ENCODE results near the gene SDCCAG8. TPM values are rescaled to one million over a fixed set of nuclear protein-coding genes. Genes with fewer than 3 reads are reported as not detected.

The SDCCAG8 gene
- total RNA-seq, 4 donors from 2014 or later, result 30.2 to 46.4 (median 36.7) TPM

GRCh38 chr1:243513726-243514491, 258.1 kb downstream of the SDCCAG8 start:
- TF ChIP-seq POLR2A (IDR thresholded peaks at IDR 0.05) (no peak), POLR2AphosphoS5 (IDR thresholded peaks at IDR 0.05) (no peak), EP300 (IDR thresholded peaks at IDR 0.05) (no peak), CTCF (IDR thresholded peaks at IDR 0.05) (no peak)
- Histone ChIP-seq H3K9me3 (peaks cover 0 to 10% (median 0%) of the 10 kb centered on the region in 3 donors), H3K27ac (no peak overlapping the region), H3K4me1 (peaks cover 0 to 13% (median 0%) of the 10 kb centered on the region in 3 donors), H3K27me3 (no peaks in the 10 kb centered on the region), H3K36me3 (peaks cover 5 to 45% of the 10 kb centered on the region in 2 donors), H3K4me3 (no peak overlapping the region)
- 56 to 59% methylated on average over 6 of the region's 7 CpGs for WGBS, 2 donors (ENCODE audit: low coverage in 1 of 2)
- ATAC-seq, result no peak

GRCh38 chr1:243514927-243515326, 259.1 kb downstream of the SDCCAG8 start:
- no peak overlapping the region for H3K27ac ChIP-seq
- ATAC-seq, result no peak
- H3K27me3 ChIP-seq, result no peaks in the 10 kb centered on the region
- peaks cover 5 to 34% of the 10 kb centered on the region in 2 donors for H3K36me3 ChIP-seq
- H3K4me1 ChIP-seq, result peaks cover 0 to 13% (median 0%) of the 10 kb centered on the region in 3 donors
- H3K9me3 ChIP-seq, result peaks cover 0 to 10% (median 0%) of the 10 kb centered on the region in 3 donors
- TF ChIP-seq EP300 (IDR thresholded peaks at IDR 0.05) (no peak), POLR2AphosphoS5 (IDR thresholded peaks at IDR 0.05) (no peak), CTCF (IDR thresholded peaks at IDR 0.05) (no peak), POLR2A (IDR thresholded peaks at IDR 0.05) (no peak)
- H3K4me3 ChIP-seq, result no peak overlapping the region
- 85 to 100% methylated on average over 1 of the region's 1 CpG for WGBS, 2 donors (ENCODE audit: low coverage in 1 of 2)

GRCh38 chr1:243520831-243521230, 265.0 kb downstream of the SDCCAG8 start:
- Histone ChIP-seq H3K27me3 (no peaks in the 10 kb centered on the region), H3K36me3 (peaks cover 0 to 10% of the 10 kb centered on the region in 2 donors), H3K9me3 (peaks cover 0 to 10% (median 0%) of the 10 kb centered on the region in 3 donors), H3K4me3 (no peak overlapping the region), H3K4me1 (peaks cover 0 to 19% (median 0%) of the 10 kb centered on the region in 3 donors), H3K27ac (no peak overlapping the region)
- TF ChIP-seq POLR2AphosphoS5 (IDR thresholded peaks at IDR 0.05), result no peak
- TF ChIP-seq EP300 (IDR thresholded peaks at IDR 0.05), result no peak
- no peak for TF ChIP-seq POLR2A (IDR thresholded peaks at IDR 0.05)
- TF ChIP-seq CTCF (IDR thresholded peaks at IDR 0.05), result no peak
- no peak for ATAC-seq
- 62 to 77% methylated on average over 1 of the region's 1 CpG for WGBS, 2 donors (ENCODE audit: low coverage in 1 of 2)

GRCh38 chr1:243523766-243524165, 267.9 kb downstream of the SDCCAG8 start:
- TF ChIP-seq POLR2AphosphoS5 (IDR thresholded peaks at IDR 0.05) (no peak), EP300 (IDR thresholded peaks at IDR 0.05) (no peak), POLR2A (IDR thresholded peaks at IDR 0.05) (no peak), CTCF (IDR thresholded peaks at IDR 0.05) (no peak)
- WGBS, 2 donors (ENCODE audit: low coverage in 1 of 2), result 80 to 83% methylated on average over 4 of the region's 5 CpGs
- Histone ChIP-seq H3K4me1 (peaks cover 0 to 33% (median 0%) of the 10 kb centered on the region in 3 donors), H3K4me3 (no peak overlapping the region), H3K27me3 (no peaks in the 10 kb centered on the region), H3K27ac (no peak overlapping the region), H3K36me3 (no peaks in the 10 kb centered on the region), H3K9me3 (no peaks in the 10 kb centered on the region)
- no peak for ATAC-seq

GRCh38 chr1:243525085-243525487, 269.2 kb downstream of the SDCCAG8 start:
- peaks cover 0 to 33% (median 0%) of the 10 kb centered on the region in 3 donors for H3K4me1 ChIP-seq
- ATAC-seq, result no peak
- H3K9me3 ChIP-seq, result no peaks in the 10 kb centered on the region
- no peaks in the 10 kb centered on the region for H3K27me3 ChIP-seq
- H3K27ac ChIP-seq, result no peak overlapping the region
- WGBS, 2 donors (ENCODE audit: low coverage in 1 of 2), result 28 to 37% methylated on average over 2 of the region's 2 CpGs
- no peak for TF ChIP-seq POLR2AphosphoS5 (IDR thresholded peaks at IDR 0.05)
- TF ChIP-seq EP300 (IDR thresholded peaks at IDR 0.05), result no peak
- TF ChIP-seq POLR2A (IDR thresholded peaks at IDR 0.05), result no peak
- TF ChIP-seq CTCF (IDR thresholded peaks at IDR 0.05), result no peak
- H3K36me3 ChIP-seq, result no peaks in the 10 kb centered on the region
- H3K4me3 ChIP-seq, result no peak overlapping the region

Data from gastroesophageal sphincter (tissue), 4 donors.